Measurements from ENCODE around the gene ITIH4. TPM values are rescaled to one million over a fixed set of nuclear protein-coding genes. Genes with fewer than 3 reads are reported as not detected.

ITIH4 gene
- total and polyA plus RNA-seq, 2 of the 13 experiments (the other 11 are each of a cell fraction or from before 2014, with no cell fraction given), result 2.7 to 5.3 TPM

GRCh38 chr3:52791366-52791765 is 39.1 kb downstream of the ITIH4 start:
- no peaks in the 10 kb centered on the region for H3K9me3 ChIP-seq (ENCODE audit: low read length)
- H3K27me3 ChIP-seq (ENCODE audit: control insufficient read depth in 1 of 2, insufficient read depth in 2 of 2, low read length in 2 of 2), result no peaks in the 10 kb centered on the region
- FAIRE-seq, result no peak
- 83% methylated on average over 9 of the region's 12 CpGs for WGBS (ENCODE audit: low lambda C conversion rate)
- TF ChIP-seq ZNF224 (CRISPR knock-in tag; IDR thresholded peaks at IDR 0.05), result no peak
- no peak for TF ChIP-seq SATB2 (CRISPR knock-in tag; IDR thresholded peaks at IDR 0.05)
- TF ChIP-seq ZNF253 (CRISPR knock-in tag; IDR thresholded peaks at IDR 0.05; ENCODE audit: borderline replicate concordance), result no peak
- no peak for TF ChIP-seq REPIN1 (CRISPR knock-in tag; IDR thresholded peaks at IDR 0.05; ENCODE audit: borderline replicate concordance, low read depth)
- TF ChIP-seq SMAD9 (CRISPR knock-in tag; IDR thresholded peaks at IDR 0.05), result no peak
- no peak for TF ChIP-seq TP53 (CRISPR knock-in tag; conservative IDR thresholded peaks at IDR 0.05)
- no peak for TF ChIP-seq ZNF737 (CRISPR knock-in tag; IDR thresholded peaks at IDR 0.05; ENCODE audit: borderline replicate concordance)
- TF ChIP-seq FOXJ3 (CRISPR knock-in tag; IDR thresholded peaks at IDR 0.05; ENCODE audit: borderline replicate concordance), result no peak
- no peak for TF ChIP-seq PHF20 (CRISPR knock-in tag; IDR thresholded peaks at IDR 0.05)
- TF ChIP-seq MAZ (IDR thresholded peaks at IDR 0.05; ENCODE audit: borderline replicate concordance, low read depth, low read length), result no peak
- no peak for TF ChIP-seq MAZ (CRISPR knock-in tag; IDR thresholded peaks at IDR 0.05; ENCODE audit: low read depth)
- TF ChIP-seq KDM4B (CRISPR knock-in tag; IDR thresholded peaks at IDR 0.05), result no peak
- no peak for TF ChIP-seq ZNF263 (CRISPR knock-in tag; IDR thresholded peaks at IDR 0.05)
- no peak for TF ChIP-seq SRF (IDR thresholded peaks at IDR 0.05; ENCODE audit: low read depth, low read length)
- no peak for TF ChIP-seq DZIP1 (CRISPR knock-in tag; IDR thresholded peaks at IDR 0.05)
- TF ChIP-seq, protein P1, sequence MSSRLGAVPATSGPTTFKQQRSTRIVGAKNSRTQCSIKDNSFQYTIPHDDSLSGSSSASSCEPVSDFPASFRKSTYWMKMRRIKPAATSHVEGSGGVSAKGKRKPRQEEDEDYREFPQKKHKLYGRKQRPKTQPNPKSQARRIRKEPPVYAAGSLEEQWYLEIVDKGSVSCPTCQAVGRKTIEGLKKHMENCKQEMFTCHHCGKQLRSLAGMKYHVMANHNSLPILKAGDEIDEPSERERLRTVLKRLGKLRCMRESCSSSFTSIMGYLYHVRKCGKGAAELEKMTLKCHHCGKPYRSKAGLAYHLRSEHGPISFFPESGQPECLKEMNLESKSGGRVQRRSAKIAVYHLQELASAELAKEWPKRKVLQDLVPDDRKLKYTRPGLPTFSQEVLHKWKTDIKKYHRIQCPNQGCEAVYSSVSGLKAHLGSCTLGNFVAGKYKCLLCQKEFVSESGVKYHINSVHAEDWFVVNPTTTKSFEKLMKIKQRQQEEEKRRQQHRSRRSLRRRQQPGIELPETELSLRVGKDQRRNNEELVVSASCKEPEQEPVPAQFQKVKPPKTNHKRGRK (CRISPR knock-in tag; IDR thresholded peaks at IDR 0.05), result no peak
- H3K36me3 ChIP-seq (replicated peaks in 1 of 2; ENCODE audit: control insufficient read depth in 1 of 2, insufficient read depth in 2 of 2, low read length in 2 of 2), result peaks cover 2 to 4% of the 10 kb centered on the region in 2 experiments; a peak in 2 of 5 replicates
- peaks cover 4% of the 10 kb centered on the region for H3K79me2 ChIP-seq (ENCODE audit: insufficient read depth, low read length)
- H3K27ac ChIP-seq (ENCODE audit: extremely low read length, insufficient read depth, low read length), result no peak overlapping the region
- H3K4me2 ChIP-seq (ENCODE audit: low read depth, low read length), result no peak overlapping the region
- no peak overlapping the region for H3K4me3 ChIP-seq (replicated peaks in 1 of 3; ENCODE audit: insufficient read depth in 1 of 3, low read depth in 2 of 3, low read length in 3 of 3)
- no peak overlapping the region for H2AFZ ChIP-seq (ENCODE audit: low read length)
- H4K20me1 ChIP-seq (ENCODE audit: insufficient read depth, low read length), result no peaks in the 10 kb centered on the region
- H3K9ac ChIP-seq (ENCODE audit: insufficient read depth, low read depth, low read length), result no peak overlapping the region
- no peak for ATAC-seq
- H3K4me1 ChIP-seq (ENCODE audit: insufficient read depth, low read length), result peaks cover 100% of the 10 kb centered on the region
- BruUV-seq (replicated peaks), result no TSS peak
- intact Hi-C loops (cut with micrococcal nuclease; ENCODE audit: unreplicated experiment) (no loop called here), in situ Hi-C loops (cut with HindIII; ENCODE audit: extremely low pct_ligation_motif_present, low pct_unique_long_range_greater_than_20kb) (no loop called here)
- ChIA-PET CTCF (ENCODE audit: low intra/inter-chr PET ratio, low total read pairs) (no interaction called here), POLR2A (interaction anchor here (1.9 to 10.9 kb wide), 4 partner anchors 12 to 49 kb away, joined by 5 to 466 read pairs (median 44); partner anchors contain the start of genes ITIH1 and NEK4)
- DNase-seq (ENCODE audit: low spot score), result no peak

Data from HepG2 (cell line).